Activated CD4-positive, alpha-beta T cell treated with anti-CD3 and anti-CD28 coated beads, Interleukin-2, Interleukin-6, amounts not matched to agents 100 ng/mL and 50 ng/mL, durations not matched to agents 16 hours and 8 hours (primary cell): Measurements from ENCODE around the gene LSM14B.
"Not testable (repeated sequence)": the region's sequence is repeated elsewhere in the genome, so short reads cannot be mapped to it uniquely, and the experiment has no call there.

Experiments used
- DNase-seq: peaks from one replicate; pipeline ENCODE4 v3.0.0-alpha.2; 2020

LSM14B gene

DNA sequence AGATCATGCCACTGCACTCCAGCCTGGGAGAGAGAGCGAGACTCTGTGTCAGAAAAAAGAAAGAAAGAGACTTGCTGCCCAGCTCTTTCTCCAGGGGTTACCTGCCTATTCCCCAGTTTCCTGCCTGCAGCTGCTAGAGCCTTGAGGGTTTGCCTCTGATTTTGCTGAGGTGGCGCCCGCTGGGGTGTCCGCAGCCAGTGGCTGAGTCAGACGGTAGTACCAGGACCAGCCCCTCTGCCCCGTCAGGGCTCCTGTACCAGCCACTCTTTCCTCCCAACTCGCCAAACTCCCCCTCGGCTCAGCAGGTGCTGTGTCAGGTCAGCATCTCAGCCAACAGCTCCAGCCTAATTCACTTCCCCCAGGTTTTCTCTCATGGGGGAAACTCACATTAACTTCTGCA lies 7.4 kb upstream of the LSM14B start:
- no peak for DNase-seq

DNA sequence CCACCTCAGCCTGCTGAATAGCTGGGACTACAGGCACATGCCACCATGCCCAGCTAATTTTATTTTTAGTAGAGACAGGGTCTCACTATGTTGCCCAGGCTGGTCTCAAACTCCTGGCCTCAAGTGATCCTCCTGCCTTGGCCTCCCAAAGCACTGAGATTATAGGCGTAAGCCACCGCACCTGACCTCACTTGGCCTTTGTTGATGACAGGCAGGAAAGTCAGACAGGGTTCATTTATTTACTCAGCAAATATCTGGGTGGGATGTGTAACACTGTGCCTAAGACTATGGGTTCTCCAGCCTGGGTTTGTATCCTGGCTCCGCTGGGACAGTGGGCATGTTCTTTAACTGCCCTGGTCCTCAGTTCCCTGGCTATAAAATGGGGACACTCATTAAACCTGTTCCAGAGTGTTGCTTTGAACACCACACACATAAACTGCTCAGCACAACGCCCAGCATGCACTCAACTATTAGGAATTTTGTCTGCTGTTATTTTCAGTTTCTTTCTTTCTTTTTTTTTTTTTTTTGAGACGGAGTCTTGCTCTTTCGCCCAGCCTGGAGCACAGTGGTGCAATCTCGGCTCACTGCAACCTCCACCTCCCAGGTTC lies 6.4 kb upstream of the LSM14B start:
- not testable (repeated sequence) for DNase-seq

DNA sequence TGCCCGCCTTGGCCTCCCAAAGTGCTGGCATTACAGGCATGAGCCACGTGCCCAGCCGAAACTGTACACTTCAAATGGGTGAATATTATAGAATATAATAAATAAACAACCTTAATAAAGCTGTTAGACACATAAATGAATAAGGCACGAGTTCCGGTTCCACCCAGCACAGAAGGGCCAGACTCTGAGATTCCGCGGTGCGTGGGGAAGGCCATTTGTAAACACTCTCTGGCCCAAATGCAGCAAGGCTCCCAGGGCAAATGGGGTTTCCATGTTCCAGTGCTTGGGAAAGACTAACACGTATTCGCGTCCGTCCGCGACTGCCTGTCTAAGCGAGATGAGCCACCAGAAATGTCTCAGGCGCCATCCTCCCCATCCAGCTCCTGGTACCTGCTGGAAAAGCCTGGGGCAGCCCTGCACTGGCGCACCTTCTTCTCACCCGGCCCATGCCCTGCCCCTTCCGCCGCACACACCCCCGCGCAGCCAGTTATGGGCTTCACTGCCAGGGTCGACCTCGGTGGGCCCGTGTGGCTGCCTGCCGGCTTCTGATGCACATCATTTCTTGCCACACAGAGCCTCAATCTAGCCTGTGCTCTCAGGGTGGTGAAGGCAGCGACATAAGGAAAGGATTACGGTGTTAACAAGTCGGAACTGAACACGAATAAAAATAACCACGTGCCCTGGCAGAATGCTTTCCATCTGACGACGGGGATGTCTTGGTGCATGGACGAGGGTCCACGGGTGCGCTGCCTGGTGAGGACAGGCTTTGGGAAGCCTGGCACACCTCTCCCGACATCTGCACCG lies 5.5 kb upstream of the LSM14B start:
- DNase-seq = no peak

DNA sequence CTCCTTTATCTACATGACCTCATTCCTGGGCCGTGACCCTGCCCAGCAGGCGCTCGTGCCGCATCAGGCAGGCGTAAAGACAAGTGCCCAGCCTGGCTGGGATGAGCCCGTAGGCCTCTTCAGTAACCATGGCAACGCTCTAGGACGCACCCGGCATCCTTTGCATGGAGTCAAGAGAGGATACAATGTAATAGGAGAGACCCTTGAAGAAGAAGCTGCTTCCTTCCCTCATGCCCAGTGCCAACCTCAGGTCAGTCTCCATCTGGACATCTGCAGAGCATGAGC lies 5.0 kb upstream of the LSM14B start:
- DNase-seq = no peak

DNA sequence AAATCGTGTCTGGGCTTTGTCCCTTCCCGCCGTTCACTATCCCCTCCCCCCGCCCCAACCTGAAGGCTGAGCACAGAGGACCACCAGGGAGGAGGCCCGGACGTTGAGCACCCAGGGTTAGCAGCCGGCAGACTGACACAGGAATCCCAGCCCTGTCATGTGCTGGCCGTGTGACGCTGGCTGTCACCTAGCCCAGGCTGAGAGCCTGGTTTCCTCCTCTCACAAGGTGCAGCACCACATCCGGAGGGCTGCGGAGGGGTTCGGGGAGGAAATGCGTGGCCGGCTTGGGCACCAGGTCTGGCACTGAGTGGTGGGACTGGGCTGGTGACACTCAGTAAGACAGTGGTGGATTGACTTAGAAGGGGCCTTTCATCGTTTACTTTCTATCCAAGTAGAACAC lies 4.6 kb upstream of the LSM14B start:
- DNase-seq = peak; percentile 64

DNA sequence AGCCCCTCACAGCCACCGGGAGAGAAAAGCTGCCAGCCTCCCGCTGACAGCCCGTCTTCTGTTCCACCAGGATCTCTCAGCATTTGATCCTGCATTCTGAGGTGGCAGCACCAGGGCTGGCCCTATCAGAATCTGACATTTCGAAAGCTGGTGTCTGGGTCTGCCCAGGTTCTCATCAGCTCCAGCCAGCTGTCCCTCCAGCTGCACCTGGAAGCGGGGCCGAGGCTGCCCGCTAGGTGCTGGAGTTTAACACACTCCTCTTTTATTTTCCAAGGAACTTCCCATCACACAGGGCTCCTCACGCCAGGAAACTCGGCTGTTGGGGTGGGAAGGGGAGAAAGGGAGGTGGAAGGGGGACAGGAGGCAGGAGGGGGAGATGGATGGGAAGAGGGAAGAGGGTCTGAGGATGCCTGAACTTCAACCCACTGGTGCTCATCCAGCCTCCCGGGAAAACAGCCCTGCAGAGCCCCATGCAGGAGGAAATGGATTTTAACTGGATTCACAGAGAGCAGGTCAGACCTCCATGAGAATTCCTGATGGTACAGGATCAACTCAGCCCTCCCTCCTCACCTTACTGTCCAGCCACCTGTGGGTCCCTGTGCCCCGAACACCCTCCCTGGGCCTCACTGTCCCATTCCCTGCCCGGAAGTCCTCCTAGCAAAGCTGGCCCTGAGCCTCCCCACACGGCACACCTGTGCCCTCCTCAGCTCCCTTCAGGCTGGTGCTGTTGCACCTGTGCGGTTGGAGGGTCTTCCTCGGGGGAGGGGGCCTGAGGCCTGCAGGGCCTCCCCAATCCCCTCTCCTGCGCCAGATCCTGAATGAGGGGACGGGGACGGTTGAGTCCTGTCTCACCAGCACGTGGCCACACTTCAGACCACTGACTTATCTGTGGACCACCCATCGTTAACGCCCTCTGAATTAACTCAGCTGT lies 3.9 kb upstream of the LSM14B start:
- DNase-seq = no peak

DNA sequence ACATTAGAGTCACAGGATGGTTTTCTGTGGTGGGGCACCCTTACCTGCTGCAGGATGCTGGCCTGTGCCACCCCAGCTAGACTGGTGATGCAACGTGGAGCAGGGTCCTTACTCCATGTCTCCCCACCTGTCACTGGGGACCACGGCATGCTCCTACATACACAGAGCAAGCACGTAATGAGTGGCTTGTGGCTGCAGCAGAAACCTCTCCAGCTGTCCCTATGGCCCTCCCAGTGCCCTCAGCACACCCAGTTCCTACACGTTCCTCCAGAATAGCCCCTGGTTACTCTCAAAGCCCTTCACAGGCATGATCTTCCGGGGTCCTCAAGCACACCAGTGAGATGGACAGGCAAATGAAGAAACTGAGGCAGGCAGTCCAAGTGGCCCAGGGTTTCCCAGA lies 3.2 kb upstream of the LSM14B start:
- DNase-seq = no peak

DNA sequence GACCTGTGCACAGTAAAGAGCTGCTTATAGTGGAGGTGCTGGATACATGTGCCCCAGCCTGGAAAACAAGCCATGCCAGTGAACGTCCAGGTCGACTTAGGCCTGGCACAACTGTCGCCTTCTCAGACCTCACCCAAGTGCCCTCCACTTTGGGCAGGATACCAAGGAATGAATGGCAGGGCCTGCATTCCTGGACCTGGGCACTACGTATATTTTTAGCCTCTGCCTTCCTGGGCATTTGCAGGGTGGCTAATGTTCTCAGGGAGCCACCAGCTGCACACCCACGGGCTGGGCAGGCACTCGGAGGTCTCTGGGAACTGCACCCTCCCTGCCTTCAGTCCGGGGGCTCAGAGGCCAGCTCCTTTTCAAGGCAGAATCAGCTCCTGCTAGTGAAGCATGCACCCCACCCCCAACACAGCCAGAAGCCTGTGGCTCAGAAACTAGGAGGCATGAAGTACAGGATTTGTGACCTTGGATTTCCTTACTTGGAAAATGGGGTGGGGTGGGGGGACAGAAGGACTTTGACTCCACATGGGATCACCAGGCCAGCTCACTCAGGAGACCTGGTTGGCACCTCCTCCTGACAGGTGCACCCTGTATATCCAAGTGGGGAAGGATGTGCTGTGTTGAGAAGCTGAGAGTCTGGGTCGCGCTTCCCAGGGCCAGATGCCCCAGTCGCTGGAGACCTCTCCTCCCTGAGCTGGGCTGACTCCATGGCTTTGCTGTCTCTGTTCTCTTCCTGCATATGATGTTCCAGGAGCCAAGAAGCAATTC lies 2.5 kb upstream of the LSM14B start:
- no peak for DNase-seq

DNA sequence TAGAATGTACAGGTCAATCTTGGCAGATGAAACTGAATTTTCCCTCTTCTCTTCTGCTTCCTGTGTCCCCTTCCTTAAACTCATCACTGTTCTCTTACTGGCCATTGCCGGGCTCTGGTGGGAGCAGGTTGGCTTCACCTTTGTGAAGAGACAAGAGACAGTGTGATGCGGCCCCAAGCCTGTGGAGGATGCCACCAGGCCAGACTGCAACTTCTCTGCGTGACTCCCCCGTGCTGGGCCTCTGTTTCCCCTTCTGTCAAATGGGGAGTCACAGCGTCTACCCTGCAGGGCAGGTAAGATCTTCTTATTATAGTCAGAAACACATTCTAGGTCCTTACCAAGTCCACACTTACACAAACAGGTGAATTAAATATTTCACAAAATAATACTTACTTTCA lies 1.9 kb upstream of the LSM14B start:
- no peak for DNase-seq

DNA sequence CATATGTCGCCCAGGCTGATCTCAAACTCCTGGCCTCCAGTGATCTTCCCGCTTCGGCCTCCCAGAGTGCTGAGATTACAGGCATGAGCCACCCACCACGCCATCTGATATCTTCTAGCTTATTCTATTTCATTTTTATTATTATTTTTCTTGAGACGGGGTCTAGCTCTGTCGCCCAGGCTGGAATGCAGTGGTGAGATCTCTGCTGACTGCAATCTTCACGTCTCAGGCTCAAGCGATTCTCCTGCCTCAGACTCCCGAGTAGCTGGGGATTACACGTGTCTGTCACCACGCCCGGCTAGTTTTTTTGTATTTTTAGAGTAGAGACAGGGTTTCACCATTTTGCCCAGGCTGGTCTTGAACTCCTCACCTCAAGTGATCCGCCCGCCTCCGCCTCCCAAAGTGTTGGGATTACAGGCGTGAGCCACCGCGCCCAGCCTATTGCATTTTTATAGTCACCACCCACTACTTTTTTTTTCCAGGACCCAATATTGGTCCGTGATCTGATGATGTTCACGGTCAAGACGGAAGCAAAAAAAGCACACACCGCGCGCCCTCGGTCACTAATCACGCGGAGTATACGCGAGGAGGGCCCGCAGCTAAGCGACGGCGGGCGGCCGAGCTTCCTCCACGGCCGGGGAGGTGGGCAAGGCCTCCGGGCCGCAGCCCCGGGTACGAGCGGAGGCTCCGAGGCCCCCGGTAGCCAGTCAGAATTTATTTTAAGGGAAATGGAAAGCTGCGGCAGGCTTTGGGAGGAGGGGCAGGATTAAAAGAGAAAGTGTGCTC lies 1.1 kb upstream of the LSM14B start:
- no peak for DNase-seq

DNA sequence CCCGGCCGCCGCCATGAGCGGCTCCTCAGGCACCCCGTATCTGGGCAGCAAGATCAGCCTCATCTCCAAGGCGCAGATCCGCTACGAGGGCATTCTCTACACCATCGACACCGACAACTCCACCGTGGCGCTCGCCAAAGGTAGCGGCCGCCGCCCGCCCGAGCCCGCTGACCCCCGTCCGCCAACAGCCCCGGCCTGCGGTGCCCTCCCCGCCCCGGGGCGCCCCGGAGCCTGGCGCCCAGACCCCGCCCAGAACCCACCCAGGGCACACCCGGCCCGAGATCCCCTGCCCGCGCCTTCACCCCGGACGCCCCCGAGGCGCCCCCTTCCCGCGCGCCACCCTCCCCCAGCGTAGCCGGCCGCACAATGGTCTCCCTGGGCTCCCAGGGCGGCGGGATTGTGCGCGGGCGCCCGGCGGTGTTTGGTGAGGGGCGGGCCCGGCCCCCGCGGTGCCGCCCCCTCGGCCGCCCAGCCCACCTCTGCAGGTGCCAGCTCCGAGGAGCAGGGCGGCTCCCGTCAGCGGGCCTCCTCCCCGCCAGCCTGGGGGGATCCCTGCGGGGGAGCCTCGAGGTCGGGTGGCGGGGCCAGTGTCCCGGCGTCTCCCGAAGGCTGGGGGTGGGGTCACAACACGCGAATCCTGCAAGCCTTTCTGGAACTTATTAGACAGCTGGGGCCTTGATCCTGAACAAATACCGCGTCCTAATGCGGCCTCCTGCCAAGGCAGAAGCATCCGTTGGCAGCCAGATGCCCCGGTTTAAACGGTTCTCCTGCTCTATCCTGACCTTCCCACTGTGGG lies 577 bp downstream of the LSM14B start:
- DNase-seq = peak; percentile 52

DNA sequence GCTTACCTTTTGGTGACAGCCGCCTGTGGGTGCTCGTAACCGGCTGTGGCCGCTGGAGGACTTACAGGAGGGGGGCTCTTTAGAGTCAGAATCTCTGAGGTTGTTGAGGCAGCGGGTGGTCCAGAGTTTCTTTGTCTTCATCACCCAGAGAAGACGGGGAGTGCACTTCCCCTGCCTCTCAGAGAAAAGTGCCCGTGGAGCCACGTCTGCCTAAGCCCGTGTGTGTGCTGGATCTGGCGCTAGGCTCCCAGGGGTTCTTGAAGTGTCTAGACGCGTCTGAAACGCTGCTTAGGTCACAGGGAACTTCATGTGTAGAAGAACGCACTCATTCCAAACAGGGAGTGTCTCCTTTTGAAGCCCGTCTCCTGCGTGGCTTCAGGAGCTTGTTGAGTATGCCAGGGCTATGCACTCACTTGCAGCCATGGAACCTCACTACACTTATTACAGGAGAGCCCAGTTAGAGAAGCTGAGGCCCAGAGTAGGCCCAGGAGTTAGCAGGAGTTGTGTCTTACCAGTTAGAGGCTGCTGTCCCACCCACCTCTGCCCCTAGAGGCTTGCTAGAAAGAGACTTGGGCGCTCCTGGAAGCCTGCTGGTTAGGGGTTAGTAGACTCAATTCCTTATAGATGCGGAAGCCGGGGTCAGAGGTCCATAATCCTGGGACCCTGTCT lies 1.3 kb downstream of the LSM14B start:
- no peak for DNase-seq

DNA sequence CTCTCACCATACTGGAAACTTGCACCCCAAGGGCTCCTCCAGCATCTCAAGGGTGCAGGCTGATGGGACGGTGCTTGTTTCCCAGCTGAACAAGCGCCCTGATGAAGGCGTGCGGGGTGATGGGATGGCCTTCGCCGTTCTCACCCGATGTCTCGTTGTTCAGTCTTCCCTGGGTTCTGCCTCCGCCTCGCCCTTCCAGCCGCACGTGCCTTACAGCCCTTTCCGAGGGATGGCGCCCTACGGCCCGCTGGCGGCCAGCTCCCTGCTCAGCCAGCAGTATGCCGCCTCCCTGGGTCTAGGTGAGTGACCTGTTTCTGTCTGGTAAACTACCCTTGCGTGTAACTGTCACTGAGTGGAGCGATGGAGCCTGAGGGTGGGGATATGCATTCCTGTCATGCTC lies 3.9 kb downstream of the LSM14B start:
- DNase-seq = no peak

DNA sequence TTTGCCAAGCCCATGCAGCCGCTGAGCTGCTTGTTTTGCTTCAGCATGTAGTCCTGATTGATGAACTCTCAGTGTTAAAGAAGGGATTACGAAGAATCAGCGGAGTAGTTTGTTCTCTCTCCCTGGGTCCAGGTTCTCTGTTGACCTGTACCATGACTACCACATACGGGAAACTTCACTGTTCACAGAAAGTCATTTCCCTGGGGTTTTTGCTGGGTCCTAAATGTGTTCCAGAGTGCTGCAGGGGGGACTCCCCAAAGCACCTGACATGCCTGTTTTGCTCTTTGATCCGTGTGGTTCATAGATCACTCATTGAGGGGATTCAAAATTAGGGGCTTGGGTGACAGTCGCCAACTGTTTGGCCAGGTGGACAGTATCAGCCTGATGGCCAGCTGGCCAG lies 5.5 kb downstream of the LSM14B start:
- no peak for DNase-seq

DNA sequence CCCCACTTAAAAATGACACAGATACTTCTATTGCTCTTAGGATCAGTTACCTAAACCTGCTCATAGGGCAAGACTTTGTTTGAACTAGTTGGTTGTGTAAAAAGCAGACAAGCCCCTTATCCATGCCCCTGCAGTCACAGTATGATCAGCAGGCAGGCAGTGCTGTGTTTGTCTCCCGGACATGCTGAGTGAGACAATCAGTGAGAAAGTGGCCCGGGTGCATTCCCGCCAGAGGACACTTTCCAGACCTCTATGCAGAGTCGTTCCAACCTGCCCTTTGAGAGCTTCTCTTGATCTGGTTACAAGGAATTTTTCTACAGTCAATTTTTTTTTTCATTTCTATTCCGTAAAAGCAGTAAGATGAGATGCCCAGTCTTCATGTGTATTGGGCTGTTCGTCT lies 6.2 kb downstream of the LSM14B start:
- no peak for DNase-seq

DNA sequence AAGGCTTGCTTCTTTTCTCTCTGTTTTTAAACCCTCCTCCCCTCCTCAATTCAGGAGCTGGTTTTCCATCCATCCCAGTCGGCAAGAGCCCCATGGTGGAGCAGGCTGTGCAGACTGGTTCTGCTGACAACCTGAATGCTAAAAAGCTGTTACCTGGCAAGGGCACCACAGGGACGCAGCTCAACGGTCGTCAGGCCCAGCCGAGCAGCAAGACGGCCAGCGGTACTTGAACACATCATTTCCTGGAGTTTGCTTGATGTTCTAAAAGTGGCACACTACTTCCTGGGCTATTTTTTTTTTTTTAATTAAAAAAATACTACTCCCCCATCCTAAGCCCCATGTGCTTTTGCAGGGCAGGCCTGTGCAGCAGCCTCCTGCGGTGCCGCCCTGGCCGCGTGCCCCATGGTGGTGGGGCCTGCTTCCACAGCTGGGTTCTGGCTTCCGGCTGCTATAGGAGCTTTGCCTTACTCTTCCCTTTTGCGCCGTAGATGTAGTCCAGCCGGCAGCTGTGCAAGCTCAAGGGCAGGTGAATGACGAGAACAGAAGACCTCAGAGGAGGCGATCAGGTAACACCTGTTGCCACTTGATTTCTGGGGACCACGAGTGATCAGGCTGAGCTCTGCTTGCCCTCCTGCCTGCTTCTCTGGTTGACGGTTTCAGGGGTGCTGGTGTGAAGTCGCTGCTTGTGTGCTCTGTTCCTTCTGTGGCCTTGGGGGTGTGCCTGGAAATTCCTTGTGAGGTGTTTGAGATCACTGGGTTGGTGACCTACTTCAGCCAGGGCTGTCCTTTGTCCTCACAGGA lies 7.7 kb downstream of the LSM14B start:
- no peak for DNase-seq

DNA sequence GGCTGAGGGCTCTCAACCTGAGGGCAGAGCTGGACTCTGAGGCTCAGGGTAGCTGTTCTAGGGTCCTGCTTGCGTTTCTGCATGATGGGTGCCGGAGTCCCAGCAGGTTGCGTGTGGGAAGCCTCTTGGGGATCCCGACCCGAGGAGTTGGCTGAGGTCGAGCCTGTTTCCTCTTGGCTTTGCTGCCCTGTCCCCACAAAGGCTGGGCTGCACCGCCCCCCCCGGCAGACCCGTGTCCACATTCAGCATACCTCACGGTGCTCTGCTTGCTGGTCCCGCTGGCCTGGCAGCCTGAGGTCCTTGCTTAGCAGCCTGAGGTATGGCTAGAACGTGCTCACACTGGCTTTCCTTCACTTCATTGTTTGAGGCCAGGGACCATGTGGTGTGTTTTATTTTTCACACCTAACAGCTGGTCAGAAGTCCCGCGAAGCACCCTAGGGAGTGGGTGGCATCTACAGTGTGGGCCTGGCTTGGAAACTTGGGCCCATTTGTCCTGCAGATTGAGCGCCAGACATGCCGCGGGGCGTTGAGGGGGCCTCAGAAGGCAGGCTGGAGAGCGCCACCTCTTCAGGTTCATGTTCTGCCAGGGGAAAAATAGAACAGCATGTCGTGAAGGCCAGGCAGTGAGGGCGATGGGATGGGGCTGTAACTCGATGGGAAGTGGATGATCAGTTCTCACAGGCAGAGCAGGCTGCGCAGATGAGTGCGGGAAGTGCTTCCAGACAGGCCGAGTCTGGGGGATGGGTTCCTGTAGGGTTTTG lies 9.5 kb downstream of the LSM14B start:
- no peak for DNase-seq

DNA sequence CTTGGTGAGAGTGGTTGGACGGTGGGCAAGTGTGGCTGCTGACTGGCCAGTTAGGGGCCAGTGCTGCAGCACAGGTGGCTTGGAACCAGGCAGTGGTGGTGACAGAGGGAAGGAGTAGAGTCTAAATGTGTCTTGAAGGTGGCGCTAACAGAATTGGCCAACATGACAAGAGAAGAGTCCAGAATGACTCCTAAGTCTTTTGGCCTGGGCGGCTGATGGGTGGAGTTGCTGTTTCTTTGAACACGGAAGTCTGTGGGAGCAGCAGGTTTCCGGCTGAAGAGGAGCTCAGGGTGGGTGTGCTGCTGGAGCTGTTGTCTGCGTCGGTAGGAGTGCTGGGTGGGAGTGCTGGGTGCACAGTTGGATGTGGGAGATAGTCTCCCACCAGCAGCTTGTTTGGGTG lies 10.1 kb downstream of the LSM14B start:
- no peak for DNase-seq
